ENCODE data around the gene SEPTIN6.

Gene SEPTIN6

GRCh38 chrX:119694601-119695534 is 1.9 kb upstream of the SEPTIN6 start:
- DNase-seq (ENCODE audit: extremely low spot score): no peak
- ChIA-PET POLR2A (interaction anchor here (1.1 kb wide), 1 partner anchor 63 kb away, joined by 3 read pairs; no protein-coding TSS in a partner anchor), CTCF (interaction anchor here (1.0 to 2.6 kb wide), 10 partner anchors 10 to 519 kb away, joined by 3 to 11 read pairs (median 4); no protein-coding TSS in a partner anchor)
- TF ChIP-seq CTCF (IDR thresholded peaks at IDR 0.05; ENCODE audit: control extremely low read depth, extremely low read depth, low read depth, missing control alignments): no peak

- CTCF ChIA-PET: interaction anchor here (1.1 to 2.6 kb wide), 9 partner anchors 9 to 91 kb away, joined by 3 to 11 read pairs (median 5); no protein-coding TSS in a partner anchor
- no peak for TF ChIP-seq CTCF (IDR thresholded peaks at IDR 0.05; ENCODE audit: control extremely low read depth, extremely low read depth, low read depth, missing control alignments)
- DNase-seq (ENCODE audit: extremely low spot score): peak; percentile 43
- POLR2A ChIA-PET: interaction anchor here (1.1 to 1.5 kb wide), 3 partner anchors 12 to 98 kb away, joined by 3 to 6 read pairs (median 5); partner anchors contain the start of gene RPL39
Observed at GRCh38 chrX:119693996-119694451, 1.1 kb upstream of the SEPTIN6 start.

GRCh38 chrX:119692191-119693039 is 553 bp downstream of the SEPTIN6 start:
- POLR2A ChIA-PET: interaction anchor here (0.9 to 1.5 kb wide), 3 partner anchors 10 to 75 kb away, joined by 4 to 7 read pairs (median 6); no protein-coding TSS in a partner anchor
- no peak for TF ChIP-seq CTCF (IDR thresholded peaks at IDR 0.05; ENCODE audit: control extremely low read depth, extremely low read depth, low read depth, missing control alignments)
- CTCF ChIA-PET: interaction anchor here (1.6 to 2.4 kb wide), 2 partner anchors 10 to 37 kb away, joined by 9 to 11 read pairs; no protein-coding TSS in a partner anchor
- DNase-seq (ENCODE audit: extremely low spot score): peak; percentile 39

- no peak for TF ChIP-seq CTCF (IDR thresholded peaks at IDR 0.05; ENCODE audit: control extremely low read depth, extremely low read depth, low read depth, missing control alignments)
- CTCF ChIA-PET: interaction anchor here (0.7 kb wide), 1 partner anchor 13 kb away, joined by 3 read pairs; no protein-coding TSS in a partner anchor
Observed at GRCh38 chrX:119690921-119691716, 1.8 kb downstream of the SEPTIN6 start.

GRCh38 chrX:119688911-119689321 is 4.1 kb downstream of the SEPTIN6 start:
- no peak for TF ChIP-seq CTCF (IDR thresholded peaks at IDR 0.05; ENCODE audit: control extremely low read depth, extremely low read depth, low read depth, missing control alignments)
- POLR2A ChIA-PET: interaction anchor here (1.1 kb wide), 1 partner anchor 103 kb away, joined by 8 read pairs; the partner anchor contains the start of gene RPL39
- CTCF ChIA-PET: interaction anchor here (1.0 to 1.4 kb wide), 2 partner anchors 10 kb away, joined by 3 read pairs; no protein-coding TSS in a partner anchor

More at GRCh38 chrX:119690921-119691716, 1.8 kb downstream of the SEPTIN6 start:
- DNase-seq (ENCODE audit: extremely low spot score): no peak
- POLR2A ChIA-PET: no interaction called here

More at GRCh38 chrX:119688911-119689321, 4.1 kb downstream of the SEPTIN6 start:
- DNase-seq (ENCODE audit: extremely low spot score): no peak
